HG03432 (cell line): ENCODE results near the gene ENC1.

Source experiments
- ATAC-seq: cut with Tn5 transposase; IDR thresholded peaks from one replicate; pipeline ENCODE4 v1.9.1; 2021; ENCODE audit warnings: mild to moderate bottlenecking, moderate library complexity; ENCODE audit not compliant: unreplicated experiment

The ENC1 gene

GRCh38 chr5:74632947-74633356 is 7.6 kb downstream of the ENC1 start:
- no peak for ATAC-seq

- ATAC-seq: peak; percentile 89
Observed at GRCh38 chr5:74631081-74631953, 9.2 kb downstream of the ENC1 start.

- ATAC-seq: no peak
Observed at GRCh38 chr5:74630453-74631066, 10.0 kb downstream of the ENC1 start.

GRCh38 chr5:74629326-74629725 is 11.2 kb downstream of the ENC1 start:
- no peak for ATAC-seq

GRCh38 chr5:74628359-74628758 is 12.2 kb downstream of the ENC1 start:
- no peak for ATAC-seq

GRCh38 chr5:74627646-74628279 is 12.8 kb downstream of the ENC1 start:
- no peak for ATAC-seq

GRCh38 chr5:74626386-74627222 is 13.9 kb downstream of the ENC1 start:
- ATAC-seq: no peak

- ATAC-seq: no peak
Observed at GRCh38 chr5:74625742-74626241, 14.7 kb downstream of the ENC1 start.

- ATAC-seq: no peak
Observed at GRCh38 chr5:74624931-74625505, 15.5 kb downstream of the ENC1 start.

- ATAC-seq: no peak
Observed at GRCh38 chr5:74624501-74624900, 16.0 kb downstream of the ENC1 start.

- ATAC-seq: no peak
Observed at GRCh38 chr5:74623748-74624408, 16.6 kb downstream of the ENC1 start.

- ATAC-seq: no peak
Observed at GRCh38 chr5:74623006-74623611, 17.4 kb downstream of the ENC1 start.

GRCh38 chr5:74622122-74622521 is 18.4 kb downstream of the ENC1 start:
- peak; percentile 67 for ATAC-seq

GRCh38 chr5:74621492-74621891 is 19.0 kb downstream of the ENC1 start:
- ATAC-seq: no peak

- ATAC-seq: no peak
Observed at GRCh38 chr5:74619308-74619707, 21.2 kb downstream of the ENC1 start.

GRCh38 chr5:74618106-74618505 is 22.4 kb downstream of the ENC1 start:
- no peak for ATAC-seq

- no peak for ATAC-seq
Observed at GRCh38 chr5:74617202-74617601, 23.3 kb downstream of the ENC1 start.

GRCh38 chr5:74616236-74617146 is 24.0 kb downstream of the ENC1 start:
- no peak for ATAC-seq
